ENCODE measurements around the gene C1orf52. TPM values are rescaled to one million over a fixed set of nuclear protein-coding genes. Genes with fewer than 3 reads are reported as not detected.

The C1orf52 gene
- total and polyA plus RNA-seq, 9 of the 15 experiments (the other 6 are each of a cell fraction or from before 2014, with no cell fraction given): 17.0 to 38.5 (median 33.0) TPM

DNA sequence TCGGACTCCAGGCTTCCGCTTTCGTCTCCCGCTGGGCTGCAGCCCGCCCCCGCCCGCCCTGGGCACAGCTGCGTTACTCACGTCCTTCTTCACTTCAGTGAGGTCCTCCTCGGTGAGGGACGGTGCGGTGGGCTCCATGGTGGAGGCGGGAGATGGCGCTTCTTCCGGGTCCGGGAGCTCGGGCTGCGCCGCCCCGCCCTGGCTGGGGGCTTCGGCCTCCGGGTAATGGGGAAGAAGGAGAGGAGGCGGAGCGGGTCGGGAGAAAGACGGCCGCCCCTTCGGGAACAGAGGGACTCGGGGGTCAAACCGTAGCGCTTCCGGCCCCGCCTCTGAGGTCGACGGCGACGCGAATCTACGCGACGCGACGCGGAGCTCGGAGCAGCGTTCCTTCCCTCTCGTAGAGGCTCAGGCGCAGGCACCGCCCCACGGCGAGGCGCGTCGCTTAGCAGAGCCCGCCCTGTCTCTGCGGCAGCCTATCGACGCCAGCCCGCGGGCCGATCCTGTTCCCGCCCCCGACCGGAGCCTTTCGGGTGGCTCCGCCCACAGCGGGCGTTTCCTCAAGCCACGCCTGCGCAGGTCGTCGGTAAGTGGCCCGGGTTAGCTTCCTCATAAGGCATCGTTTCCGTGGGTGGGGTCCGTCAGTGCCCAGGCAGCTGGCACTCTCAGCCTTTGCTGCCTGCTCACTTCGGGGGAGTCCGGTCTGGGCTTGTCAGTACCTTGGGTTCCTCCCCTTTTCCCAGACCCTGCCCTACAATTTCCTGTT lies 16.9 kb upstream of the C1orf52 start, which contains the start of gene BCL10 (continued):
- TF ChIP-seq TGIF2 (CRISPR knock-in tag; IDR thresholded peaks at IDR 0.05): peak; percentile 54; the same call in 1 of the 2 replicates
- TF ChIP-seq SIN3A (IDR thresholded peaks at IDR 0.05; ENCODE audit: borderline replicate concordance in 2 of 2, control insufficient read depth in 1 of 2, low read depth in 2 of 2, low read length in 2 of 2): peak; percentile 23 to 73; a peak in 2 of 4 replicates
- TF ChIP-seq SUPT5H (IDR thresholded peaks at IDR 0.05): peak; percentile 85
- peak; percentile 94 to 99 for TF ChIP-seq SRF (CRISPR knock-in tag; IDR thresholded peaks at IDR 0.05)
- TF ChIP-seq E2F4 (CRISPR knock-in tag; IDR thresholded peaks at IDR 0.05; ENCODE audit: low read depth): no peak
- TF ChIP-seq PHF20 (IDR thresholded peaks at IDR 0.05; ENCODE audit: partially characterized antibody): peak; percentile 90
- TF ChIP-seq NUFIP1 (IDR thresholded peaks at IDR 0.05; ENCODE audit: partially characterized antibody): no peak
- TF ChIP-seq ZBTB2 (IDR thresholded peaks at IDR 0.05): peak; percentile 89
- TF ChIP-seq ZNF507 (tag; conservative IDR thresholded peaks at IDR 0.05): no peak
- TF ChIP-seq MNT (conservative IDR thresholded peaks at IDR 0.05): peak in 1 of 2 experiments; percentile 71; a peak in 3 of 4 replicates
- peak; percentile 89 for TF ChIP-seq MEIS2 (IDR thresholded peaks at IDR 0.05; ENCODE audit: partially characterized antibody)
- peak; percentile 21; the same call in 1 of the 2 replicates for TF ChIP-seq RBM34 (IDR thresholded peaks at IDR 0.05; ENCODE audit: borderline replicate concordance, insufficient read depth, low read length)
- TF ChIP-seq KDM4B (IDR thresholded peaks at IDR 0.05; ENCODE audit: borderline replicate concordance in 2 of 2, low read depth in 1 of 2): no peak; a peak in 1 of 4 replicates
- TF ChIP-seq ZNF311 (CRISPR knock-in tag; IDR thresholded peaks at IDR 0.05): no peak
- TF ChIP-seq, protein P1, sequence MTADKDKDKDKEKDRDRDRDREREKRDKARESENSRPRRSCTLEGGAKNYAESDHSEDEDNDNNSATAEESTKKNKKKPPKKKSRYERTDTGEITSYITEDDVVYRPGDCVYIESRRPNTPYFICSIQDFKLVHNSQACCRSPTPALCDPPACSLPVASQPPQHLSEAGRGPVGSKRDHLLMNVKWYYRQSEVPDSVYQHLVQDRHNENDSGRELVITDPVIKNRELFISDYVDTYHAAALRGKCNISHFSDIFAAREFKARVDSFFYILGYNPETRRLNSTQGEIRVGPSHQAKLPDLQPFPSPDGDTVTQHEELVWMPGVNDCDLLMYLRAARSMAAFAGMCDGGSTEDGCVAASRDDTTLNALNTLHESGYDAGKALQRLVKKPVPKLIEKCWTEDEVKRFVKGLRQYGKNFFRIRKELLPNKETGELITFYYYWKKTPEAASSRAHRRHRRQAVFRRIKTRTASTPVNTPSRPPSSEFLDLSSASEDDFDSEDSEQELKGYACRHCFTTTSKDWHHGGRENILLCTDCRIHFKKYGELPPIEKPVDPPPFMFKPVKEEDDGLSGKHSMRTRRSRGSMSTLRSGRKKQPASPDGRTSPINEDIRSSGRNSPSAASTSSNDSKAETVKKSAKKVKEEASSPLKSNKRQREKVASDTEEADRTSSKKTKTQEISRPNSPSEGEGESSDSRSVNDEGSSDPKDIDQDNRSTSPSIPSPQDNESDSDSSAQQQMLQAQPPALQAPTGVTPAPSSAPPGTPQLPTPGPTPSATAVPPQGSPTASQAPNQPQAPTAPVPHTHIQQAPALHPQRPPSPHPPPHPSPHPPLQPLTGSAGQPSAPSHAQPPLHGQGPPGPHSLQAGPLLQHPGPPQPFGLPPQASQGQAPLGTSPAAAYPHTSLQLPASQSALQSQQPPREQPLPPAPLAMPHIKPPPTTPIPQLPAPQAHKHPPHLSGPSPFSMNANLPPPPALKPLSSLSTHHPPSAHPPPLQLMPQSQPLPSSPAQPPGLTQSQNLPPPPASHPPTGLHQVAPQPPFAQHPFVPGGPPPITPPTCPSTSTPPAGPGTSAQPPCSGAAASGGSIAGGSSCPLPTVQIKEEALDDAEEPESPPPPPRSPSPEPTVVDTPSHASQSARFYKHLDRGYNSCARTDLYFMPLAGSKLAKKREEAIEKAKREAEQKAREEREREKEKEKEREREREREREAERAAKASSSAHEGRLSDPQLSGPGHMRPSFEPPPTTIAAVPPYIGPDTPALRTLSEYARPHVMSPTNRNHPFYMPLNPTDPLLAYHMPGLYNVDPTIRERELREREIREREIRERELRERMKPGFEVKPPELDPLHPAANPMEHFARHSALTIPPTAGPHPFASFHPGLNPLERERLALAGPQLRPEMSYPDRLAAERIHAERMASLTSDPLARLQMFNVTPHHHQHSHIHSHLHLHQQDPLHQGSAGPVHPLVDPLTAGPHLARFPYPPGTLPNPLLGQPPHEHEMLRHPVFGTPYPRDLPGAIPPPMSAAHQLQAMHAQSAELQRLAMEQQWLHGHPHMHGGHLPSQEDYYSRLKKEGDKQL (CRISPR knock-in tag; IDR thresholded peaks at IDR 0.05; ENCODE audit: borderline replicate concordance): no peak
